Activated CD4-positive, alpha-beta T cell treated with anti-CD3 and anti-CD28 coated beads, Interleukin-2, Interleukin-6, amounts not matched to agents 100 ng/mL and 50 ng/mL, durations not matched to agents 16 hours and 8 hours (primary cell): ENCODE data around the gene NSG1.
A peak's percentile ranks its signal among the peaks of the same experiment; 100 is the strongest.

Experiments used
- DNase-seq: peaks from one replicate; pipeline ENCODE4 v3.0.0-alpha.2; 2020

NSG1 gene, protein sequence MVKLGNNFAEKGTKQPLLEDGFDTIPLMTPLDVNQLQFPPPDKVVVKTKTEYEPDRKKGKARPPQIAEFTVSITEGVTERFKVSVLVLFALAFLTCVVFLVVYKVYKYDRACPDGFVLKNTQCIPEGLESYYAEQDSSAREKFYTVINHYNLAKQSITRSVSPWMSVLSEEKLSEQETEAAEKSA

GRCh38 chr4:4386736-4387392 is at the start of gene NSG1:
TSS of gene NSG1 (plus strand) at chr4:4387102. CDS start at chr4:4387630, 528 bp downstream.
- DNase-seq: peak; percentile 13

DNA sequence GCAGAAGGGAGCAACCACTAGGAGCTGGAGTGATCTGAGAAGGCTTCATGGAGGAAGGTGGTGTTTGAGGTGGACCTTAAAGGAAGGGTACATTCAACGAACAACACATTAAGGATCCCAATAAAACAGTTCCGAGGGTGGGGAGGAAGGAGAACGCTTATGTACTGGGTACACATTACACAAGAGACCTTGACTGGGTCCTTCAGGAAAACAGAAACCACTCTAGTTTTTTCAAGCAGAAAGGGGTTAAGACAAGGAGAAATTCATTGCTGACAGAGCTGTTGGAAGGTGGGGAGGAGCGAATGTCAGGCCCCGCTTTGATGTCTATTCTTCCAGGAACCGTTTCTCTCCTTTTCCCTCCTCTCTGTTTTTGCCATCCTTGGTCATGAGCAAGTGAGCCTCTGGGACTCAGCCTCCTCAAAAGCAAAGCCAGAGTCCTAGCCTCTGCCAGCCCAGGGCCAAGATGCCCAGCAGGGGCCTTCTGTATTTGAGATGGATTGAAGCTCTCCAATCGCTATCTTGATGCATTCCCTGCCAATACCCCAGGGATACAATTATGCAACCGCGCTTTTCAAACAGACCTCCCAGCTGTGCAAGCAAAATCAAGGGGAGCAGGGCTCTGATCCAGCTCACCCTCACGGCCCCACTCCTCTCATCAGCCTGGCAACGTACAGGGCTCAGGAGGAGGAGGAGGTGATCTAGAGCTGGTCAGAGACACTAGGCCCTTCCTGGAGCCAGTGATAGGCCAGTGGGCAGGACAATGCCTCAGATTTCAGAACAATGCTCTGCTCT is 48.5 kb upstream of the NSG1 start:
- DNase-seq: no peak

DNA sequence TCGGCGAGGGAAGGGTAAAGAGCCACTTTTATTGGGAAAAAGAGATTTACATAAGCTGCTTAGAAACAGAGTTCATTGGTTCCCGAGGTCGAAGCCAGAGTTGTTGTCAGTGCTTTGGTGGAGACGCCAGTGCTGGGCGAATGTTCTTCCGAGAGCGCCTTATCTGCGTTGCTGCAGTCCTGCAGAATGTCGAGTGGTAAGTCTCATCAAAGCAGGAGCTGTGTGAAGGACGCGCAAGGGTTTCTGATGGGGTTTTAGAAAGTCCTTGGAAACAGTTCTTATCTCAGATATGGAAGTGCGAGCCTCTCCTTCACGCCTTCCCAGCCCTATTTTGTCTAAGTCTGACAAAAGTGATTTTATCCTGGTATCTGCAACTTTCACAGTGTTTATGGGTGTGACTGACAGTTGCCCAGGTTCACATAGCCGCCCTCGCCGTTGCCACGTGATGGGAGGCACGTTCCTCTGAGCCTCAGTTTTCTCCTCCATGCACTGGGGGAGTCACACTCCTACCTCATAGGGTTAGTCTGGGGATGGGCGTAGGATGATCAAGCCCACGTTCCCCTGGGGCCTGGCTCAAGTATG is 47.3 kb upstream of the NSG1 start:
- DNase-seq: no peak

- DNase-seq: no peak
Measured at GRCh38 chr4:4341861-4342650, 44.8 kb upstream of the NSG1 start.

- DNase-seq: no peak
Measured at GRCh38 chr4:4343038-4343437, 43.9 kb upstream of the NSG1 start.

DNA sequence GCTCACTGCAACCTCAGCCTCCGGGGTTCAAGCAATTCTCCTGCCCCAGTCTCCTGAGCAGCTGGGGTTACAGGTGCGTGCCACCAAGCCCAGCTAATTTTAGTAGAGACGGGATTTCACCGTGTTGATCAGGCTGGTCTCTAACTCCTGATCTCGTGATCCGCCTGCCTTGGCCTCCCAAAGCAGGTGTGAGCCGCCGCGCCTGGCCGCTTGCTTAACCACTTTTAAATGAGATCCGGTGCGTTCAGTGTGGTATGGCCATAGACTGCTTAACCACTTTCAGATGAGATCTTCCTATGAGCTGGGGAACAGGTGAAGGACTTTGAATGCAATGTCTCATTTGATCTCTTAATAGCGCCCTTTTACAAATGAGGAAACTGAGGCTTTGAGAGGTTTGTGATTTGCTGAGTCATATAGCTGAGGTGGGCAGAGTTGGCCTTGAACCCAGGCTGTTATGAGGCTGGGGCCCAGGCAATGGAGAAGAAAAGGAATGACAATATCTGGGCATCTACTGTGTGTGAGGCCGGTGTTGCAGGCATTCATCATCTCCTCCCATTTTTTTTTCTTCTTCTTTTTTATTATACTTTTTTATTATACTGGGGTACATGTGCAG is 41.9 kb upstream of the NSG1 start:
- DNase-seq: no peak

DNA sequence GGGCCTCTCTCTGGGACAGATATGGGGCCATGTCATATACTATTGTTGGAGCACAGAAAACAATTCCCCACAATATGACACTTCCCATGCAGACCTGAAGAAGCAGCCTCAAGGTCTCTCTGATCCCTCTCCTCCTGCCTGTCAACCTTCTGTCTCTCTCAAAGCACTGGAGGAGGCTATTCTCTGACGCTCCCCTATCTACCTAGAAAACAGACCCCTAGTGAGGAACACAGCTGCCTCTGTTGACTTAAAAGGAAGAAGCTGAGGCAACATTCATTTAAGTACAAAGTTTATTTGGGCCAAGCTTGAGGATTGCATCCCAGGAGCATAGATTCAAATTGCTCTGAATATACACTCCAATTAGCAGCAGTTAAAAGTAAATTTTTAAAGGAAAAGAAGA is 39.3 kb upstream of the NSG1 start:
- DNase-seq: no peak

DNA sequence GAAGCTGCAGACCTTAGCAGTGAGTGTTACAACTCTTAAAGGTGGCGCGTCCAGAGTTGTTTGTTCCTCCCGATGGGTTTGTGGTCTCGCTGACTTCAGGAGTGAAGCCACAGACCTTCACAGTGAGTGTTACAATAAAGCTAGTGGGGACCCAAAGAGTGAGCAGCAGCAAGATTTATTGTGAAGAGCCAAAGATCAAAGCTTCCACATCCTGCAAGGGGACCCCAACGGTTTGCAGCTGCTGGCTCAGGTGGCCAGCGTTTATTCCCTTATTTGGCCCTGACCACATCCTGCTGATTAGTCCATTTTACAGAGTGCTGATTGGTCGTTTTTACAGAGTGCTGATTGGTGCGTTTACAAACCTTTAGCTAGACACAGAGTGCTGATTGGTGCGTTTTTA is 38.3 kb upstream of the NSG1 start:
- peak; percentile 10 for DNase-seq

- DNase-seq: no peak
Measured at GRCh38 chr4:4349867-4350266, 37.0 kb upstream of the NSG1 start.

- no peak for DNase-seq
Measured at GRCh38 chr4:4350909-4351308, 36.0 kb upstream of the NSG1 start.

GRCh38 chr4:4355302-4355701 is 31.6 kb upstream of the NSG1 start:
- DNase-seq: no peak

GRCh38 chr4:4356106-4357041 is 30.5 kb upstream of the NSG1 start:
- DNase-seq: no peak

DNA sequence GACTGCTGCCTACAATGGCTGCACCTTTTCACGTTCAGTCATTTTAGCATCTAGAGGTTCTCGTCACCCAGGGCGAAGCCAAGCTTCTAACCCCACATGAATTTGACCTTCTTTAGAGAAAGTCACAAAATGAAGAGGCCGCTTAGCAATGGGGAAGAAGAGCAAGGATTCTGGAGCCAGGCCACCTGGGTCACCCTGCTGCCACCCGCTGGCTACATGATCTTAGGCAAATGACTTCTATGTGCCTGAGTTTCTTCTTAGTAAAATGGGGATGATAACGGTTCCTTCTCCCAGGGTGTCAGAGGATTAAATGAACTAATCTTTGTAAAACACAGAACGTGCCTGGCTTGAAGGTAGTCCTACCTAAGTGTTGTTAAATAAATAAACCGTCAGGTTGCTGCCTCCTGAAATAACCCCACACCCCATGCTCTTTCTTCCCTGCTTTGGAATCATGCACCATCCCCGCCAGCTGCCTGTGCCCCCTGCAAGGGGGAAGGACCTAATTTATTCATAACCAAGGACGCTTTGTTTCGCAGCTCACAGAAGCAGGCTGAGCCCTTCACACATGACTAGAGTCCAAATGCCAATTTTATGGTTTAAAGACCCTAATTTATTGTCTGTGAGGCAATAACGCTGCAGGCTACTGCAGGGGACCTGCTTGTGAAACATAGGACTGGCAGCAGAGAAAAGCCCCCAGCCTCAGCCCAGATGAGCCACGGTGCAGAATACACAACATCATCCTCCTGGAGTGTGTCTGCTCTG is 28.6 kb upstream of the NSG1 start:
- DNase-seq: no peak

GRCh38 chr4:4361883-4362282 is 25.0 kb upstream of the NSG1 start:
- DNase-seq: no peak

GRCh38 chr4:4362991-4363697 is 23.8 kb upstream of the NSG1 start:
- no peak for DNase-seq

DNA sequence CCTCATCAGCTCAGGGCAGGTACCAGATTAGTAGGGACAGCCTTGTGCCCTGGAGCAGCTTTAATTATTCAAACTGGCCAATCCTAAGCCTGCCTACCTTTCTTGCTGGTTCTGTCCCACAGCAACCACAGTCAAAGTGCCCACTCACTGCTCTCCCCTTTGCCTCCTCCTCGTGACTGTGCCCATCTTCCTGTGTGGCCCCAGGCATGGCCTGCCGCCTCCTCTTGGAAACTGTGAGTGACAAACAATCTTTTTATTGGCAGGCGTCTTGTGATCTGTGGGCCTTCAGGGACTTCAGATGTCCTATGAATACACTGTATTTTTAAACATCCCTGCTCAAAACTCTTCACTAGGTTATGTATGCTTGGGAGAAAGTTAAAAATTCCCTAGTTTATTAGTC is 22.8 kb upstream of the NSG1 start:
- no peak for DNase-seq

- no peak for DNase-seq
Measured at GRCh38 chr4:4364486-4365208, 22.3 kb upstream of the NSG1 start.

DNA sequence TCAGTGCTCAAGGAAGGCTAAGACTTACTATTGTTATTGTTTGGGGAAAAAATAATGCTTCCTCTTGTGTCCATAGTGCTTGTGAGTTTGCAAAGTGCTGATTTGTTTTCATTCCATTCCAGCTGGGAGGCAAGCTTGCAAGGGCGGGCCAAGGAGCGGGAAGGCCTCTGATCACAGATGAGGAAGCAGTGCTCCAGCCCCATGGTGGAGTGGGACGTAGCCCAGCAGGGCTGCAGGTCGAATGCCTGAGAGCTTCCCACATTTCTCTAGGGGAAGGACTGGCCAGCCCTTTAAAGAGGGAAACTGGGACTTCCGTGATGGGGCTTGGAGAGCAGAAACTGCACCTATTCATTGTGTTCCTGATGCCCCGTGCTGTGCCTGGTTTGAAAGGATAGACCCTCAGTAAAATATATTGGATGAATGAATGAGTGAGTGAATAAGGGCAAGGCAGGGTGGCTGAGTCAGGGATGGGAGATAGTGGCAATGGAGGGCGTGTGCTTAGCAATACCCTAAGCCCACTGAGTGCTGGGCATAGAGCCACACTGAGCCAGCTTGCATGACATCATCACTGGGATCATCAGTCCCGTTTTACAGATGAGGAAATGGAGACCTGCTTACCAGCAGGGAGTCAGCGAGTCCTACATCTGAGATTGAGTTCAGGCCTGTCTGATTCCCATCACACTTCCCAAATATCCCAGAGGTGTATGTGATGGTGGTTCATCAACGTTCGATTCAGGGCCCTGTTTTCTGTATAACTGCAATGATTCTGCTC is 17.9 kb upstream of the NSG1 start:
- DNase-seq: no peak
